Measurements from ENCODE around the gene DEXI. TPM values are rescaled to one million over a fixed set of nuclear protein-coding genes. Genes with fewer than 3 reads are reported as not detected.

DEXI gene
- total RNA-seq, 1 experiment from 2014 or later, result 28.3 TPM

DNA sequence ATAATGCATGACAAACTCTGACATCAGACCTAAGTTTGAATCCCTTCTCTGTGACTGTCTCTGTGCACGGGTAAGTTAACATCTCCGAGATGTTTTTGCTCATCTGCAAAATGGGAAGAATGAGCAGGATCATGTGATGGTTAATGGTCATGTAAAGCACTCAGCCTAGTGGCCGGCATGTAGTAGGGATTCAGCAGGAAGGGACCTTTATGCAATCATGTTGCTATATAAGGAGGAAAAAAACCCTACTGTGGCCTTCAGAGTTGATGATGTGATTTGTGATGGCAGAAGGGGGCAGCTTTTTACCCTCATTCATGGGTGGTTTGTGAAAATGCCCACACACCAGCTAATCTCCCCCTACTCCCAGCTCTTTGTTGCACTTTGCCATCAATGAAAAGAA lies 26.2 kb upstream of the DEXI start:
- H3K36me3 Mint-ChIP-seq (ENCODE audit: insufficient read depth in 1 of 3, low read depth in 3 of 3), result peaks cover 0 to 17% (median 15%) of the 10 kb centered on the region in 3 experiments; a peak in 4 of 7 replicates
- no peak overlapping the region for H2BK20ac ChIP-seq (ENCODE audit: low read depth, low read length, poor library complexity, severe bottlenecking)
- no peak overlapping the region for H3K9ac ChIP-seq (ENCODE audit: extremely low read depth, insufficient read length, low read length)
- no peak overlapping the region for H2AFZ ChIP-seq (ENCODE audit: low read length)
- no peak overlapping the region for H2BK5ac ChIP-seq (ENCODE audit: insufficient read length, low read length)
- no peak overlapping the region for H3K4ac ChIP-seq (ENCODE audit: low read depth, low read length)
- no peaks in the 10 kb centered on the region for H3K27me3 ChIP-seq (ENCODE audit: insufficient read depth, low read length)
- no peak overlapping the region for H3T11ph ChIP-seq (ENCODE audit: low read length)
- H4K5ac ChIP-seq (ENCODE audit: insufficient read length, low read depth, low read length), result no peak overlapping the region
- no peak overlapping the region for H3K4me2 ChIP-seq (ENCODE audit: insufficient read depth, insufficient read length, low read length)
- peaks cover 7 to 10% of the 10 kb centered on the region in 2 experiments for H3K4me1 Mint-ChIP-seq
- no peak overlapping the region for H3K4me3 Mint-ChIP-seq
- DNase-seq, result no peak
- H4K20me1 ChIP-seq (ENCODE audit: control insufficient read depth, insufficient read depth, insufficient read length), result no peaks in the 10 kb centered on the region
- H3K56ac ChIP-seq (ENCODE audit: insufficient read length, low read depth, low read length), result no peak overlapping the region
- TF ChIP-seq, protein P1, sequence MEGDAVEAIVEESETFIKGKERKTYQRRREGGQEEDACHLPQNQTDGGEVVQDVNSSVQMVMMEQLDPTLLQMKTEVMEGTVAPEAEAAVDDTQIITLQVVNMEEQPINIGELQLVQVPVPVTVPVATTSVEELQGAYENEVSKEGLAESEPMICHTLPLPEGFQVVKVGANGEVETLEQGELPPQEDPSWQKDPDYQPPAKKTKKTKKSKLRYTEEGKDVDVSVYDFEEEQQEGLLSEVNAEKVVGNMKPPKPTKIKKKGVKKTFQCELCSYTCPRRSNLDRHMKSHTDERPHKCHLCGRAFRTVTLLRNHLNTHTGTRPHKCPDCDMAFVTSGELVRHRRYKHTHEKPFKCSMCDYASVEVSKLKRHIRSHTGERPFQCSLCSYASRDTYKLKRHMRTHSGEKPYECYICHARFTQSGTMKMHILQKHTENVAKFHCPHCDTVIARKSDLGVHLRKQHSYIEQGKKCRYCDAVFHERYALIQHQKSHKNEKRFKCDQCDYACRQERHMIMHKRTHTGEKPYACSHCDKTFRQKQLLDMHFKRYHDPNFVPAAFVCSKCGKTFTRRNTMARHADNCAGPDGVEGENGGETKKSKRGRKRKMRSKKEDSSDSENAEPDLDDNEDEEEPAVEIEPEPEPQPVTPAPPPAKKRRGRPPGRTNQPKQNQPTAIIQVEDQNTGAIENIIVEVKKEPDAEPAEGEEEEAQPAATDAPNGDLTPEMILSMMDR (conservative IDR thresholded peaks at IDR 0.05), result no peak
- H3K23me2 ChIP-seq (ENCODE audit: insufficient read length, low read depth, low read length, poor library complexity, severe bottlenecking), result no peaks in the 10 kb centered on the region
- H3K27me3 Mint-ChIP-seq (ENCODE audit: low read depth), result no peaks in the 10 kb centered on the region; the same call in 1 of the 2 replicates
- H2BK15ac ChIP-seq (ENCODE audit: low read depth, low read length), result no peak overlapping the region
- no peaks in the 10 kb centered on the region for H3K79me2 ChIP-seq (ENCODE audit: insufficient read depth, low read length)
- no peak overlapping the region for H3K23ac ChIP-seq (ENCODE audit: insufficient read length, low read depth, low read length)
- H3K27ac ChIP-seq (ENCODE audit: insufficient read length, low read depth, low read length), result no peak overlapping the region
- no peak overlapping the region for H4K91ac ChIP-seq (ENCODE audit: insufficient read length, low read depth, low read length)
- WGBS (ENCODE audit: extremely low coverage, insufficient read length, low lambda C conversion rate), result no CpG with 5 or more reads among the region's 3 CpGs
- H3K79me1 ChIP-seq (ENCODE audit: insufficient read depth, low read depth, low read length, poor library complexity, severe bottlenecking), result no peaks in the 10 kb centered on the region
- no peaks in the 10 kb centered on the region for H3K4me1 ChIP-seq (ENCODE audit: insufficient read depth, low read length)
- H3K9me3 Mint-ChIP-seq, result no peaks in the 10 kb centered on the region
- H2BK12ac ChIP-seq (ENCODE audit: insufficient read length, low read depth, low read length), result no peak overlapping the region
- no peaks in the 10 kb centered on the region for H3K9me3 ChIP-seq (ENCODE audit: control insufficient read depth, low read depth, low read length)
- H2BK120ac ChIP-seq (ENCODE audit: low read depth, low read length, poor library complexity, severe bottlenecking), result no peak overlapping the region
- no peak overlapping the region for H2AK5ac ChIP-seq (ENCODE audit: insufficient read length, low read length)
- H3K14ac ChIP-seq (ENCODE audit: insufficient read depth, low read length), result no peak overlapping the region
- H4K8ac ChIP-seq (replicated peaks; ENCODE audit: insufficient read length, low read depth, low read length), result no peak overlapping the region
- no peak overlapping the region for H3K18ac ChIP-seq (ENCODE audit: insufficient read length, low read depth, low read length)
- H3K27ac Mint-ChIP-seq, result no peak overlapping the region; a peak in 1 of 7 replicates

Data from H9 (cell line).